Measurements from ENCODE around the gene HDAC5.

DNA sequence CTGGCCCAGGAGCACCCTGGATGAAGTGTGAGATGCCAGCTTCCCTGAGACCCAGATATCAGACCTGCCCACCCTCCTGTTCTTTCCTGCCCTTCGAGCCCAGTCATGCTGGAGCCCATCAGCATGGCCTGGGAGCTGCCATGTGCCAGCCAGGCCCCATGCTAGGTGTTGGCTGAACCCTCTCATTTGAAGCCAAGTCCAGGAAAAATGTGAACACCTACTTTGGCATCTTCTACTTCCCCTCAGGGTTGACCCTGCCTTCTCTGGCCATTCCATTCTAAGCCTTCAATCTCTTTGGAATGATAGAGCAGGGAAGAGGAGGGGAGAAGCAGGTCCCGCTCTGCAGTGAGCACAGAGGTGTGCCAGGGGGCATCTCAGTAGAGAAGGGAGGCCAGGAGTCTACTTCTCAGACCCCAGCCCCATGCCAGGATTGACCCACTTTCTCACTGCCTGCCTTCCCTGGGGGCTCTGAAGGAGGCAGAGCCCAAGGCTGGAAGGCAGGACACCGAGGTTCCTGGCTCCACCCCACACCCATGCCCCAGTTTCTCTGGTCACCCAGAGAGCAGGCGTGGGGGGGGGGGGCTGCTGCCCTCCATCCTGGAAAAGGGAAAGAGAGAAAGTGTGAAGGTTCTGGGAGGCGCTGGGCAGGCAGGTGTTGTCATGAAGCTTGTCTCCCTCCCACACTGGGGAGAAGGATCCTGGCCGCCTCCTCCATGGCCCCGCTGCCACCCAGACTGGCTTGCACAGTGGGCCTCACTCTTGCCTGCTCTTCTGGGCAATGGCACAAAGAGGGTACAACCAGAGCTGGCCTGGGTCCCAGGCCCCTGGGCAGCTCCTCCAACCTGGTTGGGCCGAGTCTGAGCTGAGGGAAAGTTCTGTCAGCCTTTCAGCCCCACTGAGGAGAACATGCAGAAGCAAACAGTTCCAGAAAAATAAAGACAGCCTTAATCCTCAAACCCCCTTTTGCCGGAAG, 9.3 kb downstream of the HDAC5 start:
- no peak for TF ChIP-seq ZNF274 (IDR thresholded peaks at IDR 0.05; ENCODE audit: low read depth, low read length)
- TF ChIP-seq YY1 (IDR thresholded peaks at IDR 0.05; ENCODE audit: insufficient read depth, insufficient read length): no peak
- TF ChIP-seq SUZ12 (IDR thresholded peaks at IDR 0.05; ENCODE audit: extremely low read depth, insufficient read depth, insufficient read length): no peak
